Adrenal gland (tissue), 12 donors: ENCODE data around the gene STIM2. TPM values are rescaled to one million over a fixed set of nuclear protein-coding genes. Genes with fewer than 3 reads are reported as not detected.

Experiments used
- DNase-seq, 7 donors: peaks; one replicate each; pipeline ENCODE4 v3.0.0-alpha.2; 2019 to 2020
- H3K27ac ChIP-seq, 5 donors: fragments of 200-600 bp; sonication (generic) in 4 of 5; 1 replicate in 3 of 5; 2 replicates in 2 of 5; pipeline versions ENCODE4 v1.5.1 to v1.8.0; 2016 to 2020; ENCODE audit warnings: mild to moderate bottlenecking in 1 of 5
- H3K27me3 ChIP-seq: fragments of 200-600 bp; 2 replicates; pipeline ENCODE4 v1.8.0; 2021
- H3K36me3 ChIP-seq, 2 donors: fragments of 200-600 bp; replicated peaks in 1 of 2; 1 replicate in 1 of 2; 2 replicates in 1 of 2; pipeline versions ENCODE4 v1.5.1 to v1.8.0; 2018 to 2022
- H3K4me1 ChIP-seq, 2 donors: fragments of 200-600 bp; replicated peaks in 1 of 2; 1 replicate in 1 of 2; 2 replicates in 1 of 2; pipeline versions ENCODE4 v1.5.1 to v1.8.0; 2018 to 2021
- H3K4me3 ChIP-seq, 4 donors: fragments of 200-600 bp; sonication (generic) in 3 of 4; one replicate each; pipeline ENCODE4 v1.5.1; 2016 to 2018
- H3K9me3 ChIP-seq, 3 donors: fragments of 200-600 bp; sonication (generic) in 1 of 3; replicated peaks in 1 of 3; 1 replicate in 2 of 3; 2 replicates in 1 of 3; pipeline versions ENCODE4 v1.5.1 to v1.8.0; 2016 to 2021
- CTCF ChIP-seq, 6 experiments: fragments of 450-650 bp in 4 of 6; fragments of 200-600 bp in 2 of 6; sonication (generic) in 1 of 6; IDR thresholded peaks; 1 replicate in 5 of 6; 2 replicates in 1 of 6; pipeline versions ENCODE4 v1.5.1 to v1.8.0; 2016 to 2021; ENCODE audit warnings: antibody characterized with exemption in 6 of 6, mild to moderate bottlenecking in 2 of 6, moderate library complexity in 1 of 6
- POLR2A ChIP-seq, 2 donors: fragments of 450-650 bp; IDR thresholded peaks; one replicate each; pipeline ENCODE4 v1.6.1; 2017; ENCODE audit warnings: antibody characterized with exemption in 2 of 2, mild to moderate bottlenecking in 2 of 2, moderate library complexity in 1 of 2
- WGBS, 4 donors: extraction: QIAGEN DNeasy Blood & Tissue Kit in 2 of 4; methylation state at CpG; one replicate each; pipeline versions ENCODE4 v1.1.5 to v1.1.7; 2013 to 2017; 5-methylcytosine and 5-hydroxymethylcytosine counted together
- intact Hi-C, 2 donors: fragments of 100-400 bp; cut with DNase I; formaldehyde crosslinking; loops; one replicate each; pipeline versions ENCODE4 v1.14.1 to v1.15.0; 2022 to 2023
- polyA plus RNA-seq, 3 donors: library from polyadenylated mRNA; stranded (reverse); fragments of 200-250 nt in 2 of 3; fragments of 350-450 nt in 1 of 3; fragmentation: Illumina TruSeq in 1 of 3; extraction: RNeasy Lipid Tissue Mini Kit (QIAGEN cat#74804) in 1 of 3; gene quantifications; one replicate each; pipeline ENCODE4 v1.2.3, GENCODE V29; 2013 to 2014
- total RNA-seq, 9 donors: library from RNA; depleted of rRNA in 4 of 9; stranded (reverse); fragments of >200 nt in 4 of 9; fragments of 120-200 nt in 1 of 9; fragmentation: NEBNext Ultra II Directional in 1 of 9; extraction: Animal tissue kit (Norgen Biotek cat#: 25700) in 1 of 9; gene quantifications; one replicate each; pipeline versions ENCODE4 v1.1.0 to v1.2.4, GENCODE V29; 2013 to 2023
- donor health status: healthy with polysubstance abuse.
- donor health status: Bipolar disorder and iron deficiency.
- donor health status: DM: yes; HTN: yes; CAD: no.
- donor health status: DM: no; HTN: no; CAD: no.
- donor health status: DM: no; HTN: no; CAD: no.
- donor health status: DM: yes; HTN: yes; CAD: no.

Gene STIM2
- total and polyA plus RNA-seq, 12 donors = 7.5 to 30.4 (median 14.9) TPM

GRCh38 chr4:27020203-27020602 is 159.6 kb downstream of the STIM2 start:
- intact Hi-C loops = no loop called here
- TF ChIP-seq CTCF (IDR thresholded peaks at IDR 0.05) = no peak
- no peak for TF ChIP-seq POLR2A (IDR thresholded peaks at IDR 0.05)
- no peaks in the 10 kb centered on the region for H3K27me3 ChIP-seq

DNA sequence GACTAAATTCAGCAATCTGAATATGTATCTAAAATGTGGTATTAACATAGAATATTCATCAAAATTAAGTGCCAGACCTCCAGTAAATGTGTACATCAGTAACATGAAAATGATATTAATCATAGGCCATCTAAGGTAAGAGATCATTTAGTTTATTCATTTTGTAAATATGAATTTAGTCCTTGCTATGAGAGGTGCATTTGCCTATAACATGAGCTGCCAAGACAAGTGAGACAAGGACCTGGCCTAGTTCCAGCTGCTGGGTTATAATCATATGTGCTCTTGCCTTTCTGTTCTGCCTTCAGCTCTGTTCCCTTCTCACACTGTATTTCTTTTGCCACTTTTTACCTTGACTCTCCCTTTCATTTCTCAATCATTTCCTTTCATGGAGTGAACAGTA is 160.0 kb downstream of the STIM2 start:
- intact Hi-C loops = no loop called here
- Histone ChIP-seq H3K4me1 (no peaks in the 10 kb centered on the region), H3K4me3 (no peak overlapping the region), H3K27ac (no peak overlapping the region), H3K27me3 (no peaks in the 10 kb centered on the region), H3K36me3 (peaks cover 0 to 8% of the 10 kb centered on the region in 2 donors), H3K9me3 (no peaks in the 10 kb centered on the region)
- DNase-seq = no peak
- TF ChIP-seq CTCF (IDR thresholded peaks at IDR 0.05) (no peak), POLR2A (IDR thresholded peaks at IDR 0.05) (no peak)

More at GRCh38 chr4:27020203-27020602, 159.6 kb downstream of the STIM2 start:
- WGBS, 4 donors = 91 to 96% (median 95%) methylated on average over 4 of the region's 4 CpGs
- no peaks in the 10 kb centered on the region for H3K4me1 ChIP-seq
- H3K36me3 ChIP-seq = peaks cover 0 to 8% of the 10 kb centered on the region in 2 donors
- no peak for DNase-seq
- no peak overlapping the region for H3K4me3 ChIP-seq
- no peaks in the 10 kb centered on the region for H3K9me3 ChIP-seq
- no peak overlapping the region for H3K27ac ChIP-seq

- H3K4me1 ChIP-seq = no peaks in the 10 kb centered on the region
- H3K9me3 ChIP-seq = no peaks in the 10 kb centered on the region
- intact Hi-C loops = no loop called here
- TF ChIP-seq CTCF (IDR thresholded peaks at IDR 0.05) (no peak), POLR2A (IDR thresholded peaks at IDR 0.05) (no peak)
- H3K36me3 ChIP-seq = peaks cover 0 to 8% of the 10 kb centered on the region in 2 donors
- no peak overlapping the region for H3K27ac ChIP-seq
- 91 to 95% (median 94%) methylated on average over 3 of the region's 3 CpGs for WGBS, 4 donors
- no peak overlapping the region for H3K4me3 ChIP-seq
- no peaks in the 10 kb centered on the region for H3K27me3 ChIP-seq
- no peak for DNase-seq
Observed at GRCh38 chr4:27022963-27023362, 162.3 kb downstream of the STIM2 start.

GRCh38 chr4:27023366-27023765 is 162.7 kb downstream of the STIM2 start:
- no peaks in the 10 kb centered on the region for H3K27me3 ChIP-seq
- no peak for DNase-seq
- H3K4me3 ChIP-seq = no peak overlapping the region
- peaks cover 0 to 8% of the 10 kb centered on the region in 2 donors for H3K36me3 ChIP-seq
- no peaks in the 10 kb centered on the region for H3K4me1 ChIP-seq
- 76 to 92% (median 88%) methylated on average over 4 of the region's 4 CpGs for WGBS, 4 donors
- intact Hi-C loops = no loop called here
- no peaks in the 10 kb centered on the region for H3K9me3 ChIP-seq
- TF ChIP-seq POLR2A (IDR thresholded peaks at IDR 0.05) (no peak), CTCF (IDR thresholded peaks at IDR 0.05) (no peak)
- no peak overlapping the region for H3K27ac ChIP-seq
